Measurements from ENCODE around the gene CAMKK2. TPM values are rescaled to one million over a fixed set of nuclear protein-coding genes. Genes with fewer than 3 reads are reported as not detected.
"Not testable (repeated sequence)": the region's sequence is repeated elsewhere in the genome, so short reads cannot be mapped to it uniquely, and the experiment has no call there.

Gene CAMKK2
- total RNA-seq, 1 experiment from 2014 or later = 14.1 TPM

GRCh38 chr12:121299662-121300061 is 3.2 kb upstream of the CAMKK2 start:
- DNase-seq (ENCODE audit: extremely low read depth, low read depth) = no peak

- DNase-seq (ENCODE audit: extremely low read depth, low read depth) = not testable (repeated sequence)
These were observed 1.9 kb upstream of the CAMKK2 start for GRCh38 chr12:121298411-121298810.

GRCh38 chr12:121297435-121297991 is 1.0 kb upstream of the CAMKK2 start:
- DNase-seq (ENCODE audit: extremely low read depth, low read depth) = no peak

GRCh38 chr12:121295746-121296617 is 527 bp downstream of the CAMKK2 start:
- no peak for DNase-seq (ENCODE audit: extremely low read depth, low read depth)

- no peak for DNase-seq (ENCODE audit: extremely low read depth, low read depth)
These were observed 1.3 kb downstream of the CAMKK2 start for GRCh38 chr12:121295116-121295745.

- DNase-seq (ENCODE audit: extremely low read depth, low read depth) = no peak
These were observed 2.2 kb downstream of the CAMKK2 start for GRCh38 chr12:121294151-121294889.

- DNase-seq (ENCODE audit: extremely low read depth, low read depth) = no peak
These were observed 2.9 kb downstream of the CAMKK2 start for GRCh38 chr12:121293603-121294002.

GRCh38 chr12:121290410-121290809 is 6.1 kb downstream of the CAMKK2 start:
- DNase-seq (ENCODE audit: extremely low read depth, low read depth) = no peak

- DNase-seq (ENCODE audit: extremely low read depth, low read depth) = no peak
These were observed 6.5 kb downstream of the CAMKK2 start for GRCh38 chr12:121289962-121290361.

GRCh38 chr12:121288986-121289385 is 7.5 kb downstream of the CAMKK2 start:
- no peak for DNase-seq (ENCODE audit: extremely low read depth, low read depth)

GRCh38 chr12:121288158-121288845 is 8.2 kb downstream of the CAMKK2 start:
- DNase-seq (ENCODE audit: extremely low read depth, low read depth) = no peak

- DNase-seq (ENCODE audit: extremely low read depth, low read depth) = no peak
These were observed 9.1 kb downstream of the CAMKK2 start for GRCh38 chr12:121287267-121287954.

- no peak for DNase-seq (ENCODE audit: extremely low read depth, low read depth)
These were observed 10.7 kb downstream of the CAMKK2 start for GRCh38 chr12:121285856-121286255.

GRCh38 chr12:121284551-121285390 is 11.7 kb downstream of the CAMKK2 start:
- DNase-seq (ENCODE audit: extremely low read depth, low read depth) = no peak

GRCh38 chr12:121283841-121284240 is 12.7 kb downstream of the CAMKK2 start:
- DNase-seq (ENCODE audit: extremely low read depth, low read depth) = no peak

GRCh38 chr12:121283388-121283787 is 13.1 kb downstream of the CAMKK2 start:
- DNase-seq (ENCODE audit: extremely low read depth, low read depth) = no peak

GRCh38 chr12:121282910-121283309 is 13.6 kb downstream of the CAMKK2 start:
- not testable (repeated sequence) for DNase-seq (ENCODE audit: extremely low read depth, low read depth)

- DNase-seq (ENCODE audit: extremely low read depth, low read depth) = no peak
These were observed 14.3 kb downstream of the CAMKK2 start for GRCh38 chr12:121282072-121282742.
